SK-N-SH (cell line): ENCODE results near the gene SLC16A8. TPM values are rescaled to one million over a fixed set of nuclear protein-coding genes. Genes with fewer than 3 reads are reported as not detected.

Experiments used
- CTCF ChIA-PET: fragments of 300-600, 350-600 bp; formaldehyde crosslinking; extraction: SDS; loops from one replicate; lab custom pipeline; 2021; lab: Yijun Ruan, JAX
- POLR2A ChIA-PET: fragments of 350-600 bp; sonication (Branson Sonifier 250); formaldehyde crosslinking; extraction: SDS; loops from one replicate; lab custom pipeline; 2020; ENCODE audit warnings: antibody characterized with exemption, inconsistent platforms; lab: Yijun Ruan, JAX
- DNase-seq: peaks from one replicate; pipeline ENCODE4 v3.0.0; 2012
- H2AFZ ChIP-seq: fragments of 200-600 bp; sonication (generic); 2 replicates; pipeline ENCODE4 v1.8.1; 2016; ENCODE audit warnings: antibody characterized with exemption, mild to moderate bottlenecking, low read depth
- H3F3A ChIP-seq: fragments of 200-600 bp; sonication (generic); replicated peaks from 2 replicates; pipeline ENCODE3; 2016; ENCODE audit warnings: antibody characterized with exemption, mild to moderate bottlenecking; ENCODE audit not compliant: insufficient read depth
- H3K27ac ChIP-seq, 2 experiments: fragments of 200-500 bp in 1 of 2; fragments of 200-600 bp in 1 of 2; sonication (Bioruptor generic) in 1 of 2; sonication (generic), shearing (Covaris generic) in 1 of 2; 2 replicates each; pipeline versions ENCODE4 v1.5.1 to v1.6.1; 2014 to 2016; ENCODE audit warnings: low read depth in 2 of 2, inconsistent platforms in 1 of 2, low read length in 1 of 2, mild to moderate bottlenecking in 1 of 2, mixed read lengths in 1 of 2
- H3K27me3 ChIP-seq: fragments of 200-600 bp; sonication (generic), shearing (Covaris generic); 2 replicates; pipeline ENCODE4 v1.6.1; 2016; ENCODE audit warnings: mixed run types; ENCODE audit not compliant: insufficient read depth
- H3K36me3 ChIP-seq, 2 experiments: fragments of 200-500 bp in 1 of 2; fragments of 200-600 bp in 1 of 2; sonication (Bioruptor generic) in 1 of 2; sonication (generic) in 1 of 2; replicated peaks in 1 of 2; 2 replicates each; pipeline versions ENCODE3 to v1.5.1; 2014 to 2016; ENCODE audit warnings: low read length in 1 of 2, mild to moderate bottlenecking in 1 of 2; ENCODE audit not compliant: insufficient read depth in 2 of 2, control insufficient read depth in 1 of 2
- H3K4me1 ChIP-seq, 2 experiments: fragments of 200-500 bp in 1 of 2; fragments of 200-600 bp in 1 of 2; sonication (Bioruptor generic) in 1 of 2; sonication (generic), shearing (Covaris generic) in 1 of 2; 2 replicates each; pipeline versions ENCODE4 v1.5.1 to v1.6.1; 2014 to 2016; ENCODE audit warnings: low read depth in 1 of 2, low read length in 1 of 2, mixed run types in 1 of 2; ENCODE audit not compliant: insufficient read depth in 2 of 2, control insufficient read depth in 1 of 2
- H3K4me2 ChIP-seq: fragments of 200-600 bp; sonication (generic), shearing (Covaris generic); 2 replicates; pipeline ENCODE4 v1.6.1; 2017; ENCODE audit warnings: mixed run types
- H3K4me3 ChIP-seq, 2 experiments: fragments of 200-500 bp in 1 of 2; fragments of 200-600 bp in 1 of 2; sonication (Bioruptor generic) in 1 of 2; sonication (generic), shearing (Covaris generic) in 1 of 2; 2 replicates each; pipeline versions ENCODE4 v1.5.1 to v1.8.1; 2014 to 2016; ENCODE audit warnings: low read depth in 2 of 2, inconsistent platforms in 1 of 2, low read length in 1 of 2, mild to moderate bottlenecking in 1 of 2, mixed read lengths in 1 of 2, moderate library complexity in 1 of 2
- H3K79me2 ChIP-seq: fragments of 200-600 bp; sonication (generic); 2 replicates; pipeline ENCODE4 v1.8.1; 2017; ENCODE audit warnings: mild to moderate bottlenecking; ENCODE audit not compliant: insufficient read depth
- H3K9ac ChIP-seq: fragments of 200-600 bp; sonication (generic); 2 replicates; pipeline ENCODE4 v1.6.1; 2017; ENCODE audit warnings: mixed run types
- H3K9me2 ChIP-seq: fragments of 200-600 bp; sonication (generic); 2 replicates; pipeline ENCODE4 v1.6.1; 2017; ENCODE audit warnings: mixed run types
- H3K9me3 ChIP-seq: fragments of 200-600 bp; sonication (generic); 2 replicates; pipeline ENCODE4 v1.6.1; 2017; ENCODE audit warnings: mixed run types, mild to moderate bottlenecking, moderate library complexity
- H4K20me1 ChIP-seq: fragments of 200-600 bp; sonication (generic); 2 replicates; pipeline ENCODE4 v1.6.1; 2017; ENCODE audit warnings: mild to moderate bottlenecking, mixed run types; ENCODE audit not compliant: insufficient read depth
- ELF1 ChIP-seq: IDR thresholded peaks from 2 replicates; pipeline ENCODE4 v1.4.0; 2012
- EP300 ChIP-seq, 2 experiments: IDR thresholded peaks; 2 replicates each; pipeline versions ENCODE4 v1.4.0 to v1.6.1; 2012; ENCODE audit warnings: borderline replicate concordance in 1 of 2, low read depth in 1 of 2, low read length in 1 of 2
- EZH2phosphoT487 ChIP-seq: fragments of 200-600 bp; sonication (generic); IDR thresholded peaks from 2 replicates; pipeline ENCODE4 v1.6.1; 2017; ENCODE audit warnings: low read depth, mixed run types, mild to moderate bottlenecking, antibody characterized with exemption, moderate library complexity, borderline replicate concordance
- FOSL2 ChIP-seq: IDR thresholded peaks from 2 replicates; pipeline ENCODE4 v1.4.0; 2012; ENCODE audit warnings: low read depth, mild to moderate bottlenecking, moderate library complexity, borderline replicate concordance
- FOXJ3 ChIP-seq: sonication (generic); formaldehyde crosslinking; IDR thresholded peaks from 2 replicates; pipeline ENCODE4 v1.5.1; 2020; ENCODE audit warnings: mild to moderate bottlenecking, missing genetic modification reagents
- GABPA ChIP-seq: IDR thresholded peaks from 2 replicates; pipeline ENCODE4 v1.4.0; 2012; ENCODE audit warnings: low read depth, mild to moderate bottlenecking
- GATA2 ChIP-seq: sonication (generic); formaldehyde crosslinking; IDR thresholded peaks from 2 replicates; pipeline ENCODE4 v1.5.0; 2020; ENCODE audit warnings: mild to moderate bottlenecking, missing genetic modification reagents
- MEF2A ChIP-seq: IDR thresholded peaks from 2 replicates; pipeline ENCODE4 v1.4.0; 2012; ENCODE audit warnings: low read depth, borderline replicate concordance
- NRF1 ChIP-seq: IDR thresholded peaks from 2 replicates; pipeline ENCODE4 v1.6.1; 2012; ENCODE audit warnings: low read depth, mild to moderate bottlenecking, low read length
- POLR2AphosphoS5 ChIP-seq: IDR thresholded peaks from 2 replicates; pipeline ENCODE4 v1.6.1; 2012; ENCODE audit warnings: low read depth, low read length
- RAD21 ChIP-seq: IDR thresholded peaks from 2 replicates; pipeline ENCODE4 v1.6.1; 2012; ENCODE audit warnings: mild to moderate bottlenecking, low read length
- RCOR1 ChIP-seq: fragments of 150-350 bp; IDR thresholded peaks from 2 replicates; pipeline ENCODE4 v1.6.1; 2017; ENCODE audit warnings: antibody characterized with exemption, low read length
- RFX5 ChIP-seq: IDR thresholded peaks from 2 replicates; pipeline ENCODE4 v1.6.1; 2012; ENCODE audit warnings: mild to moderate bottlenecking, improper control_type of control experiment, low read length
- SIN3A ChIP-seq: IDR thresholded peaks from 2 replicates; pipeline ENCODE4 v1.6.1; 2012; ENCODE audit warnings: low read depth, mild to moderate bottlenecking, low read length, moderate library complexity, borderline replicate concordance
- SMC3 ChIP-seq: IDR thresholded peaks from 2 replicates; pipeline ENCODE4 v1.6.1; 2012; ENCODE audit warnings: low read depth, low read length, improper control_type of control experiment
- TAF1 ChIP-seq: IDR thresholded peaks from 2 replicates; pipeline ENCODE4 v1.6.1; 2012; ENCODE audit warnings: low read depth, mild to moderate bottlenecking, low read length, moderate library complexity, borderline replicate concordance
- TCF12 ChIP-seq: IDR thresholded peaks from 2 replicates; pipeline ENCODE4 v1.4.0; 2012
- WGBS: methylation state at CpG from one replicate; pipeline ENCODE4 v1.1.6; 2017; ENCODE audit warnings: low lambda C conversion rate; 5-methylcytosine and 5-hydroxymethylcytosine counted together
- polyA plus RNA-seq, 3 experiments: library from polyadenylated mRNA; depleted of rRNA; stranded (reverse); fragments of >200 nt; gene quantifications; 2 replicates each; pipeline ENCODE4 v1.2.3, GENCODE V29; 2012

SLC16A8 gene
- polyA plus RNA-seq, 1 of the 3 experiments (the other 2 are of a cell fraction), result not detected

DNA sequence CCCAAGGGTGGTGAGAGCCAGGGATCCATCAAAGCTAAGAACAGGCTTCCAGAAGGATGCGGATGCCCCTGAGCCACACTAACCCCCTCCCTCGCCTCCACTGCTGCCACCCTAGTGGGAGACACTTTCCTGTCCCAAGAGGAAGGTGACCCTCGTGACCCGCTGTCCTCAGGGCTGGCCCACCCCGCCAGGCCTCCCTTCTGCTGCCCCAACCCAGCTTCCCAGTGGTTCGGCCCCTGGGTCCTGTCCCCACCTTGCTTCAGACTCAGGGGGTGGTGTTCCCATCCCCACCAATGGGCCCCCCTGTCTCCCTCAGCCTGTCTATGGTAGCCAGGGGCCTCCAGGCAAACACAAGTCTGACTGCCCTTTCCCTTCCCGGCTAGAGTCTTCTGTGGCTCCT, 33.3 kb downstream of the SLC16A8 start:
- no peak for DNase-seq
- no peak overlapping the region for H2AFZ ChIP-seq
- no peaks in the 10 kb centered on the region for H3K9me3 ChIP-seq
- H3K9me2 ChIP-seq, result no peaks in the 10 kb centered on the region
- H4K20me1 ChIP-seq, result no peaks in the 10 kb centered on the region
- H3K4me2 ChIP-seq, result no peak overlapping the region
- no peaks in the 10 kb centered on the region; a peak in 1 of 4 replicates for H3K4me1 ChIP-seq
- H3F3A ChIP-seq, result no peaks in the 10 kb centered on the region
- no peak overlapping the region for H3K4me3 ChIP-seq
- TF ChIP-seq EP300 (IDR thresholded peaks at IDR 0.05; ENCODE audit: borderline replicate concordance in 1 of 2, low read depth in 1 of 2, low read length in 1 of 2) (no peak), TCF12 (no peak), POLR2AphosphoS5 (no peak), FOSL2 (no peak), RFX5 (no peak), SMC3 (no peak), GABPA (no peak), GATA2 (no peak), RAD21 (no peak), EZH2phosphoT487 (no peak), RCOR1 (no peak), TAF1 (no peak)
- H3K27me3 ChIP-seq, result no peaks in the 10 kb centered on the region; the same call in 1 of the 2 replicates
- no peaks in the 10 kb centered on the region for H3K79me2 ChIP-seq
- WGBS, result 63% methylated on average over 1 of the region's 7 CpGs
- CTCF ChIA-PET, result interaction anchor here (0.6 kb wide), 1 partner anchor 302 kb away, joined by 3 read pairs; no protein-coding TSS in a partner anchor
- POLR2A ChIA-PET, result no interaction called here
- no peaks in the 10 kb centered on the region for H3K36me3 ChIP-seq
- no peak overlapping the region for H3K9ac ChIP-seq
- H3K27ac ChIP-seq, result no peak overlapping the region

DNA sequence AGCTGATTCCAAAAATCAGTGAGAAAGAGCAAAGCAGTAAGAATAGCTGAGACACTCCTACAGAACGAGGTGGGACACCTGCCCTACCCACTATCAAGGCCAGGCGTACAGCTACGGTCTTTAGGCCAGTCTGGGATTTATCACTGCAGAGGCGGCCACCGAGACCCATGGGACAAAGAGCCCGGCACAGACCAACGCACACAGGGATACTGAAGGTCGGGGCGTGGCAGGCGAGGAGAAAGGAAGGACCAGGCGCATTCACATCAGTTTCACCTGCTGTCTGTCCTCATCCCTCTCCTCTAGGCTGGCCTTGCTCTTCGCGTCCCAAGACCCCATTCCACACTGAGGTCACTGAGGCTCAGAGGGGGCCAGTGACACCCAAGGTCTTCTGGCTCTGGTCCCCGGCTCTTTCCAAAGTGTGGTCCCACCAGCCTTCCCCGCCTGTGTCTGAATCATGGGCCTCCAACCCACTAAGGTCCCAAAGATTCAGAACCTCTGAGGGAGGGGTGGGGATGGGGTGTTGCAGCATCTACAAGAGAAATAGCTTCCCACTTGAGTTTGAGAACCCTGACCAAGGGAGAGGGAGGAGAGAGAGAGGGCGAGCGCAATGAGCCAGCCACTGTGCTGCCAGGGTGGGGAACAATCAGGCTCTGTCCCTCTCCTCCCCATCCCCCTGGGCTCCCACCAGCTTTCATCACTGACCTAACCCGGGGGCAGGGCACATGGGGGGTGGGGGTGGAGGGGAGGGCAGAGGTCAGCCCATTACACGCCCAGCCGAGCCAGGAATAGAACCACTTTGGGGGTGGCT, 34.0 kb downstream of the SLC16A8 start:
- Histone ChIP-seq H3K4me3 (no peak overlapping the region), H3K9me3 (no peaks in the 10 kb centered on the region), H3K27me3 (no peaks in the 10 kb centered on the region; the same call in 1 of the 2 replicates), H3K79me2 (no peaks in the 10 kb centered on the region), H3K36me3 (no peaks in the 10 kb centered on the region), H3K4me1 (no peaks in the 10 kb centered on the region; a peak in 1 of 4 replicates), H3K9me2 (no peaks in the 10 kb centered on the region), H4K20me1 (no peaks in the 10 kb centered on the region), H3F3A (no peaks in the 10 kb centered on the region), H2AFZ (no peak overlapping the region), H3K9ac (no peak overlapping the region), H3K27ac (no peak overlapping the region), H3K4me2 (no peak overlapping the region)
- DNase-seq, result no peak
- ChIA-PET POLR2A (no interaction called here), CTCF (interaction anchor here (0.6 to 1.0 kb wide), 2 partner anchors 50 to 303 kb away, joined by 3 read pairs; no protein-coding TSS in a partner anchor)
- TF ChIP-seq MEF2A (no peak), NRF1 (no peak), FOXJ3 (CRISPR knock-in tag) (no peak), ELF1 (no peak), EZH2phosphoT487 (no peak), POLR2AphosphoS5 (no peak), SIN3A (no peak)
- 38% methylated on average over 3 of the region's 20 CpGs for WGBS
